NCI-H524 (cell line): Measurements from ENCODE around the gene CCDC195.

Source experiments
- DNase-seq, 2 experiments: peaks; one replicate each; lab custom pipeline; 2025; lab: John Stamatoyannopoulos, UW

CCDC195 gene

GRCh38 chr2:224716201-224716600 lies at the start of gene CCDC195:
Gene CCDC195 (minus strand): TSS chr2:224716365. CDS start chr2:224716365, 0 bp downstream.
- DNase-seq = no peak

DNA sequence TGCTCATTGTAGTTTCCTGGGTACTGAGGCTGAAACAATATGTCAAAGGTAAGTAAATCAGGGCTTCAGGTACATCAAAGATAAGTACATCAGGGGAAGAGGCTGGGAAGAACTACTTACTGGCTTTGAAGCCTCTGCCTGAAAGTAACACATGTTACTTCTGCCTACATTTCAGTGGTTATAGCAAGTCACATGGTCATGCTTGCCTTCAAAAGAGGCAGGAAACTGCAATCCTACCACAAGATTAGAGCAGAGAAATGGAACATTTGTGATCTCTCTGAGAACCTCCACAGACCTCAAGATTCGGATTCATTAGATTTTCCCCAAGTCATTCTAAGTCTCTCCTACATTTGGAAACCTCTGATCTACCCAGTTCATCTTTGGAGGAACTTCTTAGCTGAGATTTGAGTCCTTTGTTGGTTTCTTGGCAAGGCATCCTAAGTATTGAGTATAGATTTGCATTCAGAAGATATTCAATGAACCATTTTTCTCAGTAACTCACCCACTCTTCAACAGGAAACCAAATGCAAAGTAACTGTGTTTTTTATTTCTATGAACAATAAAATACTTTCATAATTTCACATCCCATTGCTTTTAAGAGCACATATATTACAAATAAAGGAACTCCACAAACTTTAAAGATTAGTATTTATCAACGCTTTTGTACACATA lies 48.5 kb upstream of the CCDC195 start:
- no peak for DNase-seq

GRCh38 chr2:224757934-224758548 lies 41.9 kb upstream of the CCDC195 start:
- no peak for DNase-seq

DNA sequence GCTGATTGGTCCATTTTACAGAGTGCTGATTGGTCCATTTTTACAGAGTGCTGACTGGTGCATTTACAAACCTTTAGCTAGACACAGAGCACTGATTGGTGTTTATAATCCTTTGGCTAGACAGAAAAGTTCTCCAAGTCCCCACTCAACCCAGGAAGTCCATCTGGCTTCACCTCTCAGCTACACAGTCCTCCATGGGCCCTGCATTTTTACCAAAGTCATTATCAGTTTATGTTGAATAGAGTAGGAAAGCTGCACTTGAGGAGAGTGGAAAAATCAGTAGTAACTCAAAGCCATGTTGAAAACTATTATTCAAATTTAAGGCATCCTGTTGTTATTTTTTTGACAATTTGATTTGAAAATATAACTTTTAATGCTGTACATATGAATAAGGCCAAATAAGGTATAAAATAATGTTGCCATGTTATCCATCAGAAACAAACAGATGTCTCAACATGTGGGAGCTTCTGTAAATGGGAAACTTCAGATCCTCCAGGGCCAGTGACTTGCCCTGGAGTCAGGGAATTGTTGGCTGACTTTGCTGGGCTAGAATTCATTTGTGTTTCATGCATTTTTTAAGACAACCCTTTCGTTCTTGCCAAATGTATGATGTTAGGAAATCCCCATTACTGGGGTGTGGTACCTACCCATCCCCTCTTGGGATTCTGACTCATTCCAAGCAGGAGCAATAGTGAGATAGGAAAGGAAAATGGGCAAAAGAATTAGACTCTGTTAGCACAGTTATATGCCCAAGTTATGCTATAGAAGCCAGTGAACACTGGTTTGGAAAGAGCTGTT lies 37.8 kb upstream of the CCDC195 start:
- DNase-seq = no peak

GRCh38 chr2:224751996-224752698 lies 36.0 kb upstream of the CCDC195 start:
- no peak for DNase-seq

- no peak for DNase-seq
Measured at GRCh38 chr2:224749136-224749535, 33.0 kb upstream of the CCDC195 start.

DNA sequence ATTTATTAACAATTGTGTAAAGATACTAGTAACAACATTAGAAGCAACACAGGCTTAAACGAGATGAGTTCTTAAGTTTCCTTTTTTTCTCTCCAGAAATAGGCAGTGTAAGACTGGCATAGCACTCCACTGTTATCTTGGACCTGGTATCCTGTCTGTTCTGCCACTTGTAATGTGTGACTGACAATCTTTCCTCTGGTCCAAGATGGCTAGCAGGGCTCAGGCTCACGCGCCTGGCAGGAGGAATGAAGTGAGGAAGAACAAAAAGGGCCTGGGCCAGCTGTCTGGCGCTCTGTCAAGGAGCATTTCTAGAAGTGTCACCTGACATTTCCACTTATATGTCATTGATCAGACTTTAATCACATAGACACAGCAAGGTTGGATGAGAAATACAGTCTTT lies 31.6 kb upstream of the CCDC195 start:
- no peak for DNase-seq

GRCh38 chr2:224736227-224736626 lies 20.1 kb upstream of the CCDC195 start:
- no peak for DNase-seq

- no peak for DNase-seq
Measured at GRCh38 chr2:224734949-224735348, 18.8 kb upstream of the CCDC195 start.

GRCh38 chr2:224731665-224732064 lies 15.5 kb upstream of the CCDC195 start:
- DNase-seq = no peak

- no peak for DNase-seq
Measured at GRCh38 chr2:224729435-224729834, 13.3 kb upstream of the CCDC195 start.

DNA sequence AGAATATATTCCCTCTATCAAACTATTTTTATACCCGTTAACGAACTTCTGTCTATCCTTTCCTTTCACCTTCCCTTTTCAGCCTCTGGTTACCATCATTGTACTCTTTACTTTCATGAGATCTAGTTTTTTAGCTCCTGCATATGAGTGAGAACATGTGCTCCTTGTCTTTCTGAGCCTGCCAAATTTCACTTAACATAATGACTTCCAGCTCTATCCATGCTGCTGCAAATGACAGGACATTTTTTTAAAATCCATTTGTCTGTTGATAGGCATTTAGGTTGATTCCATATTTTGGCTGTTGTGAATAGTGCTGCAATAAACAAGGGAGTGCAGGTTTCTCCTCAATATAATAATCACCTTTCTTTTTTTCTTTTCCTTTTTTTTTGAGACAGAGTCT lies 8.2 kb upstream of the CCDC195 start:
- no peak for DNase-seq

DNA sequence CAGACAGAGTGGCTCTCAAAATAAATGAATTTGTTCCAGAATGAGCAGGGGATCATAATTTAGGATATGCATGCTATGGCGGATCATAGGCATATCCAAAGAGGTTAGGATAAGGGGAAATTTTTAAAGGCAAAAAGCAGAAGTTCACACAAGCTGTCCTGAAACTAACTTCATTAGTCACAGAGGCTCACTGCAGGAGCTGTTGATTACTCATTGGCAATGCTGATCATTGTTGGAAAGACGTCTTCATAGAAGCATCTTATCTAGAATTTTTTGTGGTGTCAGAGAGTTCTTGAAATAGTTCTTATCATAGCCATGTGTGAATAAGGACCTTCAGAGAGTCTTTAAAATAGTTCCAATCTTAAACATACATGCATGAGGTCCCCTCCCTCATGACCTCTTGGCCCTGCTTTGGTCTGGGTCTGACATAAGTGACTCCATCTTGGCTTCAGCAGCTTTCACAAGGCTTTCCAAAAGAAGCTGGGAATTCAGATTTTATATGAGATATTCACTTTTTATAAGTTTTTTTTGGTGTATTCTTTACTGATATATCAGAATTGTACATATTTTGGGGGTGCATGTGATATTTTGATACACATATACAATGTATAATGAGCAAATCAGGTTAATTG lies 7.5 kb upstream of the CCDC195 start:
- DNase-seq = no peak

GRCh38 chr2:224722770-224723169 lies 6.6 kb upstream of the CCDC195 start:
- DNase-seq = peak in 1 of 2 experiments; percentile 0

- no peak for DNase-seq
Measured at GRCh38 chr2:224722250-224722649, 6.1 kb upstream of the CCDC195 start.

GRCh38 chr2:224716921-224717320 lies 756 bp upstream of the CCDC195 start:
- DNase-seq = no peak

GRCh38 chr2:224711859-224712665 lies 4.1 kb downstream of the CCDC195 start:
- DNase-seq = no peak

- no peak for DNase-seq
Measured at GRCh38 chr2:224711381-224711780, 4.8 kb downstream of the CCDC195 start.

DNA sequence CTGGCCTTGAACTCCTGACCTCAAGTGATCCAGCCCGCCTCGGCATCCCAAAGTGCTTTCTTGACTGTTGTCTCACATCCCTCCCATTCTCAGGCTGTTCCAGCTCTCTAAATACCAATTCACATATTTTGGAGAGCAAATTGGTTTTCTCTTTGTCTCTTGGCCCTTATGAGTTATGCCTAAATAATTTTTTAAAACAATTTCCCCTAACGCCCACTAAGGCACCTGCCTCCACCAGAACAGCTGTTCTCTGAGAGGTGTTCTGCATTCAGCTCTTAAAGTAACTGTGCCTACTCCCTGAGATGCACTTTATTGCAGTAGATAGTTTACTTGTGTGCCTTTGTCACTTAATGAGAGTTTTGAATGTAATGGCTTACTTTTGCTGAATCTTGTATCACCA lies 6.9 kb downstream of the CCDC195 start:
- DNase-seq = no peak

GRCh38 chr2:224694502-224694901 lies 21.7 kb downstream of the CCDC195 start:
- no peak for DNase-seq

DNA sequence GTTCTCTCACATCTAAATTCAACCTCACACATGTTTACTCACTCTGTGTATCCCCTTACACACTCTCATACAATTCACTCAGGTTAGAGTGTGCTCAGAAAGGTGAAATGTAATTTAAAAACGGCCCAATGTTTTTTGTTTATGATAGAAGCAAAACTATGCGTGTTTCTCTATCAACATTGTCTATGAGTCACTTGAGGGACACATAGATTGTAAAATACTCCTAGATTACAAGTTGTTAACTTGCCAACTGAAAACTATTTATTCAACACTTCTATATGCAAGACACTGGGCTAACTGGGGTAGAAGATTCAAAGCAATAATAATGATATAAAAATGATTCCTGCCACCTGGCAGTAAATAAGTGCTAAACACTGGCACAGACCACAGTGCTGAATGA lies 24.6 kb downstream of the CCDC195 start:
- no peak for DNase-seq
